Stromal cell of bone marrow (primary cell): ENCODE data around the gene JTB.

Experiments used
- DNase-seq: peaks from one replicate; pipeline ENCODE4 v3.0.0-alpha.2; 2012; ENCODE audit warnings: low read depth

The JTB gene

GRCh38 chr1:153932156-153933131, 45.0 kb downstream of the JTB start:
- no peak for DNase-seq

DNA sequence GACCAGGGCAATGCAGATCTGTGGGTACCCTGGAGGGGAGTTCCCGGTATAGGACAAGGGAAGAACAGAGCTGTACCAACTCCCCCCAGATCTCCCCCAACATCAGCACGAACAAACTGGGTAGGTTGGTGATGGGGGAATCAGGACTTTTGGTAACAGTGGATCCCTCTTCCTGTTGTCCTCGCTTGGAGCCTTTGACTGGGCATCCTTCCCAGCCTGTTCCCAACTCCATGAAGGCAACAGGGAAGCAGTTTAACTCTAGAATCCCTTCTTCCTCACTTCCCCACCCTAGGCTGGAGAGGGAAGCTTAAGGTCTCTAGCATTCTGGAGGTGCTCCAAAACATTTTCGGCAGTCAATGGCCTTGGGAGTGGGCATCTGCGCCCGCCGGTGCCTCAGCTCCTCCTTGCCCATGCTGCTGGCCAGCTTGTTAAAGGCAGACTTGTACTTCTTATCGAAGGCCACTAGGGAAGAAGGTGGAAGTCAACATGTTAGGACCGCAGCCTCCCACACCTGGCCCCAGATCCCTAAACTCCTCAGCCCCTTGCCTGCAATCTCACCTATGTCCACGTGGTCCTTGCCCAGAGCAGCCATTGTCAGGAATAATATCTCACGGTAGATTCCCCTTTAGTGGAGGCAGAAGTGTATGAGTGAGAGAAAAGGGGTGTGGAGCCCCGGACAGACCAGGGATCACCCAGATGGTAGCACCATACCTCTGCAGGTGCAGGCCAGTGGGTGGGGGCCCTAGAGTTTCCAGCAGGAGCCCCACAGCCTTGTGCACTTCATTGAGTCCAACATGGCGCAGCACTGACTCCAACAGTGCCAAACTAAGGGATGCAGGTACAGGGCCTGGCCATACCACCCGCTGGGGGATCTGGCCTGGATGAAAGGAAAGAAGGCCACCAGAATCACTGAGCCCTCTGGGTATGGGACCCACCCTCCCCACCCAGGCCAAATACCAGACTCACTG, 47.2 kb downstream of the JTB start:
- no peak for DNase-seq

GRCh38 chr1:153929426-153929825, 48.0 kb downstream of the JTB start:
- DNase-seq = no peak

- no peak for DNase-seq
Measured at GRCh38 chr1:153928791-153929341, 48.6 kb downstream of the JTB start.

GRCh38 chr1:153928245-153928644, 49.2 kb downstream of the JTB start:
- no peak for DNase-seq

DNA sequence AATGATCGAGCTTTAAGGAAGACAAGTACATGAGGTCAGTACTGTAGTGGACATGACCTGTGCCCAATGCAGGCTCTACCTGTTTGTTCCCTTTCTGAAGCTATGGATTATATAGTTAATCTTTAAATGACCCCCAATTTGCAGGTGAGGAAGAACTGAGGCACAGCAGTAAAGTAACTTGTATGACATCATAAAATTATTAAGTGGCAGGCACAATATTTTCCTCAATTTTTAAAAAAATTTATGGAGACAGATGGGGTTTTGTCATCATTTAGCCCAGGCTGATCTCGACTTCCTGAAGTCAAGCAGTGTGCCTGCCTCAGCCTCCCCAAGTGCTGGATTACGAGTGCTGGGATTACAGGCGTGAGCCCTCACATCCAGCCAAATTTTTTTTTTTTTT, 51.1 kb downstream of the JTB start:
- DNase-seq = no peak
